A549 (cell line): ENCODE results near the gene OTULIN. TPM values are rescaled to one million over a fixed set of nuclear protein-coding genes. Genes with fewer than 3 reads are reported as not detected.

ENCODE experiments used
- ATAC-seq, 2 experiments: fragments of 200-7000 bp in 1 of 2; fragments of >200 bp in 1 of 2; cut with Nextera tagmentation in 1 of 2; cut with Tn5 transposase in 1 of 2; 3 replicates each; pipeline versions ENCODE4 v1.8.0 to v1.9.1; 2018 to 2020; ENCODE audit warnings: mild to moderate bottlenecking in 1 of 2, moderate library complexity in 1 of 2
- CTCF ChIA-PET: fragments of 300-600 bp; sonication (Branson Sonifier 250); formaldehyde crosslinking; extraction: SDS; loops from one replicate; lab custom pipeline; 2021; ENCODE audit warnings: antibody characterized with exemption, inconsistent platforms; lab: Yijun Ruan, JAX
- POLR2A ChIA-PET: fragments of 350-600 bp; formaldehyde crosslinking; extraction: SDS; loops from one replicate; lab custom pipeline; 2021; ENCODE audit warnings: antibody characterized with exemption, inconsistent platforms; lab: Yijun Ruan, JAX
- DNase-seq, 2 experiments: peaks; one replicate each; pipeline versions ENCODE4 v3.0.0 to v3.0.0-alpha.2; 2011 to 2016; ENCODE audit warnings: low read depth in 1 of 2, low spot score in 1 of 2
- FAIRE-seq: peaks from 2 replicates; lab custom pipeline; 2011; peaks lifted over from hg19 to GRCh38; lab: Jason Lieb, UNC
- H3K27ac ChIP-seq, 2 experiments: fragments of >200 bp; sonication (Bioruptor Twin); formaldehyde crosslinking; 3 replicates each; pipeline ENCODE4 v1.5.1; 2016 to 2017
- H3K4me1 ChIP-seq: fragments of >200 bp; sonication (Bioruptor Twin); formaldehyde crosslinking; 3 replicates; pipeline ENCODE4 v1.6.1; 2016
- H3K4me2 ChIP-seq: fragments of >200 bp; sonication (Bioruptor Twin); formaldehyde crosslinking; 3 replicates; pipeline ENCODE4 v1.6.1; 2016
- H3K4me3 ChIP-seq: fragments of >200 bp; sonication (Bioruptor Twin); formaldehyde crosslinking; 3 replicates; pipeline ENCODE4 v1.5.1; 2016
- H3K9me3 ChIP-seq: fragments of >200 bp; sonication (Bioruptor Twin); formaldehyde crosslinking; 3 replicates; pipeline ENCODE4 v1.6.1; 2016
- CBX8 ChIP-seq: fragments of 200-600 bp; sonication (generic); IDR thresholded peaks from 2 replicates; pipeline ENCODE4 v1.6.1; 2016
- CTCF ChIP-seq: fragments of >200 bp; sonication (Bioruptor Twin); formaldehyde crosslinking; IDR thresholded peaks from 3 replicates; pipeline ENCODE4 v1.5.1; 2016
- ELK1 ChIP-seq: fragments of 150-350 bp; IDR thresholded peaks from 2 replicates; pipeline ENCODE4 v1.6.1; 2014; ENCODE audit warnings: low read depth, mild to moderate bottlenecking, low read length
- EP300 ChIP-seq, 2 experiments: fragments of >200 bp; sonication (Bioruptor Twin); formaldehyde crosslinking; IDR thresholded peaks; 2 replicates in 1 of 2; 3 replicates in 1 of 2; pipeline ENCODE4 v1.6.1; 2016 to 2017
- ESRRA ChIP-seq: fragments of 150-350 bp; IDR thresholded peaks from 2 replicates; pipeline ENCODE4 v1.6.1; 2014; ENCODE audit warnings: mild to moderate bottlenecking, low read length, borderline replicate concordance
- FOSB ChIP-seq: fragments of 250-450 bp; sonication (Bioruptor Pico); IDR thresholded peaks from 2 replicates; pipeline ENCODE4 v1.5.0; 2020; ENCODE audit warnings: mild to moderate bottlenecking, moderate library complexity
- GATA3 ChIP-seq: IDR thresholded peaks from 2 replicates; pipeline ENCODE4 v1.6.1; 2012; ENCODE audit warnings: borderline replicate concordance
- HOXB13 ChIP-seq: fragments of 250-450 bp; sonication (Bioruptor Pico); IDR thresholded peaks from 2 replicates; pipeline ENCODE4 v1.5.0; 2020; ENCODE audit warnings: low read depth, mild to moderate bottlenecking, moderate library complexity
- JUN ChIP-seq, 2 experiments: fragments of >200 bp; sonication (Bioruptor Twin); formaldehyde crosslinking; IDR thresholded peaks; 2 replicates in 1 of 2; 3 replicates in 1 of 2; pipeline ENCODE4 v1.6.1; 2016 to 2017
- MAFK ChIP-seq: fragments of 450-650 bp; IDR thresholded peaks from 2 replicates; pipeline ENCODE4 v1.6.1; 2014; ENCODE audit not compliant: partially characterized antibody
- MAX ChIP-seq: IDR thresholded peaks from 2 replicates; pipeline ENCODE4 v1.6.1; 2012
- NR3C1 ChIP-seq: fragments of >200 bp; sonication (Bioruptor Twin); formaldehyde crosslinking; IDR thresholded peaks from 3 replicates; pipeline ENCODE4 v1.6.1; 2017
- RARB ChIP-seq: fragments of 250-450 bp; sonication (Bioruptor Pico); IDR thresholded peaks from 2 replicates; pipeline ENCODE4 v1.8.0; 2021; ENCODE audit warnings: mild to moderate bottlenecking, moderate library complexity
- ZC3H11A ChIP-seq: fragments of 450-650 bp; IDR thresholded peaks from 2 replicates; pipeline ENCODE4 v1.6.1; 2014; ENCODE audit warnings: antibody characterized with exemption, mild to moderate bottlenecking
- ZNF302 ChIP-seq: fragments of 250-450 bp; sonication (Bioruptor Pico); IDR thresholded peaks from 2 replicates; pipeline ENCODE4 v1.9.0; 2021; ENCODE audit warnings: inconsistent platforms, mild to moderate bottlenecking, moderate library complexity
- ZSCAN20 ChIP-seq: fragments of 250-450 bp; sonication (Bioruptor Pico); IDR thresholded peaks from 2 replicates; pipeline ENCODE4 v1.8.0; 2022; ENCODE audit warnings: mild to moderate bottlenecking, moderate library complexity
- WGBS: methylation state at CpG from one replicate; pipeline ENCODE4 v1.1.6; 2017; ENCODE audit errors: missing lambda C conversion rate; 5-methylcytosine and 5-hydroxymethylcytosine counted together
- polyA plus RNA-seq, 4 experiments: library from polyadenylated mRNA; depleted of rRNA in 3 of 4; stranded (reverse); fragments of >200 nt; fragmentation: RNase III in 1 of 4; extraction: RNeasy Plus Mini Kit Qiagen cat#74134 plus additional on column Dnase treatment in 1 of 4; gene quantifications; 2 replicates in 3 of 4; 3 replicates in 1 of 4; pipeline ENCODE4 v1.2.3, GENCODE V29; 2011 to 2017
- TF ChIP-seq, protein P1 (sequence below): fragments of >200 bp; sonication (Bioruptor Twin); formaldehyde crosslinking; IDR thresholded peaks from 2 replicates; pipeline ENCODE4 v1.6.1; 2016
- TF ChIP-seq, protein P2 (sequence below): fragments of 200-600 bp; sonication (generic); IDR thresholded peaks from 2 replicates; pipeline ENCODE4 v1.6.1; 2016; ENCODE audit warnings: antibody characterized with exemption, mild to moderate bottlenecking, moderate library complexity

The OTULIN gene
- polyA plus RNA-seq, 2 of the 4 experiments (the other 2 are of a cell fraction) = 13.5 to 17.8 TPM

DNA sequence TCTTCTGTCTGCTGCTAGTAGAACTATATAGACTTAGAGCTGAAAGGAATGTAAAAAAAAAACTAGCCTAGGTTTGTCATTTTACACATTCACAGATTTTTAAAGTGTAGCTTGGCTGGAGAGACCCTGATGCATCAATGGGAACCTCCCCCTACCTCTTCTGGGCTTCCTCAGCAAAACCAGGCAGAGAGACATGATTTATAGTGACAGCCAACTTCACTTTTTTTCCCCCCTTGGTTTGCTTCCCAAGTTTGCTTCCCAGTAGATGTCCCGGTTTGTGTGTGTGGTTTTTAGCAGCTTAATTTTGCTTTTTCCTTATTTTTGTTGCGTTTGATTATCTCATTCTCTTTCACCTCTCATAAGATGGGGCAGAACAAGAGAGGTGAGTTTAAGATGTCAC, 1.8 kb downstream of the OTULIN start:
- Histone ChIP-seq H3K4me1 (peaks cover 52% of the 10 kb centered on the region), H3K27ac (no peak overlapping the region), H3K9me3 (no peaks in the 10 kb centered on the region), H3K4me2 (peak overlapping the region; percentile 90), H3K4me3 (no peak overlapping the region; the same call in 2 of the 3 replicates)
- ATAC-seq = no peak
- 85% methylated on average over 2 of the region's 2 CpGs for WGBS
- CTCF ChIA-PET = interaction anchor here (1.1 to 1.6 kb wide), 2 partner anchors 19 to 303 kb away, joined by 3 to 5 read pairs; no protein-coding TSS in a partner anchor
- no peak for FAIRE-seq
- POLR2A ChIA-PET = no interaction called here
- TF ChIP-seq ELK1 = no peak
- TF ChIP-seq, protein P1, sequence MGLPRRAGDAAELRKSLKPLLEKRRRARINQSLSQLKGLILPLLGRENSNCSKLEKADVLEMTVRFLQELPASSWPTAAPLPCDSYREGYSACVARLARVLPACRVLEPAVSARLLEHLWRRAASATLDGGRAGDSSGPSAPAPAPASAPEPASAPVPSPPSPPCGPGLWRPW = no peak
- no peak for TF ChIP-seq GATA3
- TF ChIP-seq RARB = no peak
- TF ChIP-seq ZNF302 (CRISPR knock-in tag) = no peak
- no peak for TF ChIP-seq ZC3H11A
- TF ChIP-seq, protein P2, sequence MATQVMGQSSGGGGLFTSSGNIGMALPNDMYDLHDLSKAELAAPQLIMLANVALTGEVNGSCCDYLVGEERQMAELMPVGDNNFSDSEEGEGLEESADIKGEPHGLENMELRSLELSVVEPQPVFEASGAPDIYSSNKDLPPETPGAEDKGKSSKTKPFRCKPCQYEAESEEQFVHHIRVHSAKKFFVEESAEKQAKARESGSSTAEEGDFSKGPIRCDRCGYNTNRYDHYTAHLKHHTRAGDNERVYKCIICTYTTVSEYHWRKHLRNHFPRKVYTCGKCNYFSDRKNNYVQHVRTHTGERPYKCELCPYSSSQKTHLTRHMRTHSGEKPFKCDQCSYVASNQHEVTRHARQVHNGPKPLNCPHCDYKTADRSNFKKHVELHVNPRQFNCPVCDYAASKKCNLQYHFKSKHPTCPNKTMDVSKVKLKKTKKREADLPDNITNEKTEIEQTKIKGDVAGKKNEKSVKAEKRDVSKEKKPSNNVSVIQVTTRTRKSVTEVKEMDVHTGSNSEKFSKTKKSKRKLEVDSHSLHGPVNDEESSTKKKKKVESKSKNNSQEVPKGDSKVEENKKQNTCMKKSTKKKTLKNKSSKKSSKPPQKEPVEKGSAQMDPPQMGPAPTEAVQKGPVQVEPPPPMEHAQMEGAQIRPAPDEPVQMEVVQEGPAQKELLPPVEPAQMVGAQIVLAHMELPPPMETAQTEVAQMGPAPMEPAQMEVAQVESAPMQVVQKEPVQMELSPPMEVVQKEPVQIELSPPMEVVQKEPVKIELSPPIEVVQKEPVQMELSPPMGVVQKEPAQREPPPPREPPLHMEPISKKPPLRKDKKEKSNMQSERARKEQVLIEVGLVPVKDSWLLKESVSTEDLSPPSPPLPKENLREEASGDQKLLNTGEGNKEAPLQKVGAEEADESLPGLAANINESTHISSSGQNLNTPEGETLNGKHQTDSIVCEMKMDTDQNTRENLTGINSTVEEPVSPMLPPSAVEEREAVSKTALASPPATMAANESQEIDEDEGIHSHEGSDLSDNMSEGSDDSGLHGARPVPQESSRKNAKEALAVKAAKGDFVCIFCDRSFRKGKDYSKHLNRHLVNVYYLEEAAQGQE = no peak
- no peak for TF ChIP-seq ESRRA
- no peak for TF ChIP-seq MAX
- no peak for TF ChIP-seq CTCF
- no peak for TF ChIP-seq HOXB13 (CRISPR knock-in tag)
- TF ChIP-seq FOSB (CRISPR knock-in tag) = no peak
- TF ChIP-seq NR3C1 = no peak
- no peak for TF ChIP-seq EP300 (IDR thresholded peaks at IDR 0.05)
- no peak for TF ChIP-seq JUN (IDR thresholded peaks at IDR 0.05)
- no peak for DNase-seq

DNA sequence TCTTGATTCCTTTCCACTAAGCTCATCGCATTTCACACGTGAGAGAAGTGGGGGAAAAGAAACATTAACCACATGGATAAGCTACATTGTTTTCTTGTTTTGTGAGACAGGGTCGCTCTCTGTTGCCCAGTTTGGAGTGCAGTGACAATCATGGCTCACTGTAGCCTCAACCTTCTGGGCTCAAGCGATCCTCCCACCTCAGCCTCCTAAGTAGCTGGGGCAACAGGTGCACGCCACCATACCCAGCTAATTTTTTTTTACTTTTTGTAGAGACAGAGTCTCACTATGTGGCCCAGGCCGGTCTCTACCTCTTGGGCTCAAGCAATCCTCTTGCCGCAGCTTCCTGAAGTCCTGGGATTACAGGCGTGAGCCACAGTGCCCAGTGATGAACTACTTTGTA, 2.8 kb downstream of the OTULIN start:
- TF ChIP-seq ELK1 = no peak
- TF ChIP-seq ZSCAN20 (CRISPR knock-in tag) = no peak
- no peak for TF ChIP-seq MAFK
- TF ChIP-seq CBX8 = no peak
- no peak for FAIRE-seq
- H3K9me3 ChIP-seq = no peaks in the 10 kb centered on the region
- H3K4me2 ChIP-seq = no peak overlapping the region
- WGBS = 92% methylated on average over 8 of the region's 8 CpGs
- ATAC-seq = no peak
- ChIA-PET POLR2A (no interaction called here), CTCF (interaction anchor here (1.0 to 1.6 kb wide), 5 partner anchors 18 to 347 kb away, joined by 3 to 6 read pairs (median 5); no protein-coding TSS in a partner anchor)
- peaks cover 61% of the 10 kb centered on the region for H3K4me1 ChIP-seq
- H3K27ac ChIP-seq = no peak overlapping the region
- no peak overlapping the region for H3K4me3 ChIP-seq
- no peak for DNase-seq
